ENCODE data around the gene GRIK4. TPM values are rescaled to one million over a fixed set of nuclear protein-coding genes. Genes with fewer than 3 reads are reported as not detected.

Gene GRIK4
- total RNA-seq, 1 experiment from 2014 or later = 3.3 TPM

- ATAC-seq = no peak
- DNase-seq (ENCODE audit: low spot score) = no peak
- H3K36me3 Mint-ChIP-seq = no peaks in the 10 kb centered on the region
- H3K4me3 Mint-ChIP-seq = no peak overlapping the region
- no peaks in the 10 kb centered on the region; the same call in 1 of the 2 replicates for H3K27me3 Mint-ChIP-seq (ENCODE audit: low read depth)
- POLR2A ChIA-PET = no interaction called here
- H3K4me1 Mint-ChIP-seq = peaks cover 12% of the 10 kb centered on the region
- H3K9me3 Mint-ChIP-seq = no peaks in the 10 kb centered on the region
- TF ChIP-seq SMAD4 (CRISPR knock-in tag; IDR thresholded peaks at IDR 0.05) = no peak
- no peak for TF ChIP-seq JUN (CRISPR knock-in tag; IDR thresholded peaks at IDR 0.05)
- TF ChIP-seq ZSCAN18 (CRISPR knock-in tag; IDR thresholded peaks at IDR 0.05) = no peak
- no peak for TF ChIP-seq ZNF423 (CRISPR knock-in tag; IDR thresholded peaks at IDR 0.05)
- no peak for TF ChIP-seq ETV6 (CRISPR knock-in tag; IDR thresholded peaks at IDR 0.05)
- TF ChIP-seq OVOL2 (CRISPR knock-in tag; IDR thresholded peaks at IDR 0.05; ENCODE audit: borderline replicate concordance) = no peak
- TF ChIP-seq ZNF396 (CRISPR knock-in tag; IDR thresholded peaks at IDR 0.05; ENCODE audit: borderline replicate concordance) = no peak
- CTCF ChIA-PET = interaction anchor here (0.8 to 1.6 kb wide), 3 partner anchors 9 to 165 kb away, joined by 3 to 4 read pairs (median 3); partner anchors contain the start of gene GRIK4
- H3K27ac Mint-ChIP-seq = no peak overlapping the region
These were observed 165.4 kb downstream of the GRIK4 start for GRCh38 chr11:120676991-120677390.

DNA sequence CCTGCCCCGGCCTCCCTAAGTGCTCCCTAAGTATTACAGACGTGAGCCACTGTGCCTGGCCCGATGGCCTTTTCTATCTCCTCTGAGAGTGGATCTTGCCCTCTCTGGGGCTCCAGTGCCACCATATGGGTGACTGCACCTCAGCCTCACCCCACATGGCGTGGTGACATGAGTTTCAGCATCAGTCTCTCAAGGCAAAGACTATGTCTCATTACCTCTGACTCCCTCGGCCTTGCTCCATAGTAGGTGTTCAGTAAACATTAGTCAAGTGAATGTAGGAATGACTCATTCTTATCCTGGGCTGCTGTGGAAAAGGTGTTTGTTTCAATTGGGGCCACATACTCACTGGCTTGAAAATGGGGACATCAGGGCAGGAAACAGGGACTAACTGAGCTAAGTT lies 168.8 kb downstream of the GRIK4 start:
- no peaks in the 10 kb centered on the region for H3K36me3 Mint-ChIP-seq
- H3K9me3 Mint-ChIP-seq = peaks cover 4% of the 10 kb centered on the region; the same call in 1 of the 2 replicates
- ChIA-PET POLR2A (no interaction called here), CTCF (interaction anchor here (3.7 kb wide), 1 partner anchor 16 kb away, joined by 32 read pairs; no protein-coding TSS in a partner anchor)
- H3K27me3 Mint-ChIP-seq (ENCODE audit: low read depth) = no peaks in the 10 kb centered on the region
- H3K27ac Mint-ChIP-seq = no peak overlapping the region
- no peak overlapping the region for H3K4me3 Mint-ChIP-seq
- DNase-seq (ENCODE audit: low spot score) (no peak), ATAC-seq (no peak)
- peaks cover 22% of the 10 kb centered on the region for H3K4me1 Mint-ChIP-seq
- TF ChIP-seq JAZF1 (CRISPR knock-in tag; IDR thresholded peaks at IDR 0.05) = no peak

DNA sequence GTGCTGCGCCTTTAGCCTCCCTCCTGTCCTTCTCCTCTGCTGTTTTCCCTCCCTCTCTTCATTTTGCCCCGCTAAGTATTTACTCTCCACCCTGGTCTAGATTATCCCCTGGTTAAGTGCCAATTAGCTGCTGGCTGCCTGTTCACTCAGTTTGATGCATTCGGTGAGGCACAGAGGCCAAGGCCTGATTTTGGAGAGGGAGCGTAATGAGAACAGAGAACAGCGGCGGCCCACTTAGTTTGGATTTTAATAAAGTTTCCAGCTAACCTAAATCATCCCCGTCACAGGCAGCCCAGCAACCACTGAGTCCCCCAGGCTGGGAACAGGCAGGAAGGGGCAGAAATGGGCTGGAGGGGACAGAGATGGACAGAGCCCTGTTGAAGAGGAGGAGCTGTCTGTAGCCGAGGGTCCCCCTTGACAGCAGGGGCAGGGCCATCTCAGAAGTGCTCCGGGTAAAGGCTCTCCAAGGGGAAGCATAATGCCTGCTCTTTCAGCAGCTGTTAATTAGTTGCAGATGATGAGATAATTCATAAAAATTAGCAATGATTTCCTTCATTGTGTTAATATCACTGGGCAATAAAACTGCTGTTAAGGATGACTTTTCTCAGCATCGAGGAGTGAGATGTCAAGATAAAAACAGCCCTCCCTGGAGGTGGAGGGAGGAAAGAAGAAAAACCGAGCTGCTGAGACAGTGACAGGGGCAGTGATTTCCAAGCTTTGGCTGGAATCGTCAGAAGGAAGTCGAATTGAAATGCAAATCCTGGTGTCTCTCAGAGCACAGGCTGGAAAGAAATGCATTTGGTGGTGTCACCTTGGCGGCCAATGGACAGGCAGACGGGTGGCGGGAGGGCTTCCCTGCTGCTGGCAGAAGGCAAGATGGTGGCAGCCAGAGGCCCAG lies 170.1 kb downstream of the GRIK4 start:
- CTCF ChIA-PET = interaction anchor here (0.6 to 3.7 kb wide), 12 partner anchors 15 to 903 kb away, joined by 3 to 32 read pairs (median 4); partner anchors contain the start of gene GRIK4
- POLR2A ChIA-PET = interaction anchor here (0.6 to 1.1 kb wide), 2 partner anchors 20 to 527 kb away, joined by 4 to 5 read pairs; no protein-coding TSS in a partner anchor
- Mint-ChIP-seq H3K27me3 (ENCODE audit: low read depth) (no peaks in the 10 kb centered on the region), H3K36me3 (no peaks in the 10 kb centered on the region), H3K9me3 (peaks cover 4% of the 10 kb centered on the region; the same call in 1 of the 2 replicates), H3K4me1 (peaks cover 22% of the 10 kb centered on the region), H3K4me3 (no peak overlapping the region), H3K27ac (peak overlapping the region; percentile 18; the same call in 1 of the 2 replicates)
- ATAC-seq (peak; percentile 81), DNase-seq (ENCODE audit: low spot score) (peak; percentile 43)
- peak; percentile 46; the same call in 1 of the 2 replicates for TF ChIP-seq SP1 (CRISPR knock-in tag; conservative IDR thresholded peaks at IDR 0.05)
- TF ChIP-seq, protein P1, sequence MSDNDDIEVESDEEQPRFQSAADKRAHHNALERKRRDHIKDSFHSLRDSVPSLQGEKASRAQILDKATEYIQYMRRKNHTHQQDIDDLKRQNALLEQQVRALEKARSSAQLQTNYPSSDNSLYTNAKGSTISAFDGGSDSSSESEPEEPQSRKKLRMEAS (CRISPR knock-in tag; IDR thresholded peaks at IDR 0.05) = peak; percentile 66
- TF ChIP-seq, protein P2, sequence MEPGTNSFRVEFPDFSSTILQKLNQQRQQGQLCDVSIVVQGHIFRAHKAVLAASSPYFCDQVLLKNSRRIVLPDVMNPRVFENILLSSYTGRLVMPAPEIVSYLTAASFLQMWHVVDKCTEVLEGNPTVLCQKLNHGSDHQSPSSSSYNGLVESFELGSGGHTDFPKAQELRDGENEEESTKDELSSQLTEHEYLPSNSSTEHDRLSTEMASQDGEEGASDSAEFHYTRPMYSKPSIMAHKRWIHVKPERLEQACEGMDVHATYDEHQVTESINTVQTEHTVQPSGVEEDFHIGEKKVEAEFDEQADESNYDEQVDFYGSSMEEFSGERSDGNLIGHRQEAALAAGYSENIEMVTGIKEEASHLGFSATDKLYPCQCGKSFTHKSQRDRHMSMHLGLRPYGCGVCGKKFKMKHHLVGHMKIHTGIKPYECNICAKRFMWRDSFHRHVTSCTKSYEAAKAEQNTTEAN (CRISPR knock-in tag; IDR thresholded peaks at IDR 0.05) = 0 out of 2 replicates have a peak, but pooled peaks have one; percentile 54
- TF ChIP-seq, protein P3, sequence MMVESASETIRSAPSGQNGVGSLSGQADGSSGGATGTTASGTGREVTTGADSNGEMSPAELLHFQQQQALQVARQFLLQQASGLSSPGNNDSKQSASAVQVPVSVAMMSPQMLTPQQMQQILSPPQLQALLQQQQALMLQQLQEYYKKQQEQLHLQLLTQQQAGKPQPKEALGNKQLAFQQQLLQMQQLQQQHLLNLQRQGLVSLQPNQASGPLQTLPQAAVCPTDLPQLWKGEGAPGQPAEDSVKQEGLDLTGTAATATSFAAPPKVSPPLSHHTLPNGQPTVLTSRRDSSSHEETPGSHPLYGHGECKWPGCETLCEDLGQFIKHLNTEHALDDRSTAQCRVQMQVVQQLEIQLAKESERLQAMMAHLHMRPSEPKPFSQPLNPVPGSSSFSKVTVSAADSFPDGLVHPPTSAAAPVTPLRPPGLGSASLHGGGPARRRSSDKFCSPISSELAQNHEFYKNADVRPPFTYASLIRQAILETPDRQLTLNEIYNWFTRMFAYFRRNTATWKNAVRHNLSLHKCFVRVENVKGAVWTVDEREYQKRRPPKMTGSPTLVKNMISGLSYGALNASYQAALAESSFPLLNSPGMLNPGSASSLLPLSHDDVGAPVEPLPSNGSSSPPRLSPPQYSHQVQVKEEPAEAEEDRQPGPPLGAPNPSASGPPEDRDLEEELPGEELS (CRISPR knock-in tag; IDR thresholded peaks at IDR 0.05) = no peak
- TF ChIP-seq TCF7 (CRISPR knock-in tag; IDR thresholded peaks at IDR 0.05; ENCODE audit: low read depth) = no peak
- TF ChIP-seq TEAD1 (CRISPR knock-in tag; IDR thresholded peaks at IDR 0.05) = 0 out of 2 replicates have a peak, but pooled peaks have one; percentile 21
- no peak for TF ChIP-seq ZNF671 (CRISPR knock-in tag; IDR thresholded peaks at IDR 0.05)
- TF ChIP-seq HMGA2 (CRISPR knock-in tag; IDR thresholded peaks at IDR 0.05) = no peak
- TF ChIP-seq E2F1 (CRISPR knock-in tag; IDR thresholded peaks at IDR 0.05) = no peak
- 0 out of 2 replicates have a peak, but pooled peaks have one; percentile 16 for TF ChIP-seq NFE2L1 (CRISPR knock-in tag; IDR thresholded peaks at IDR 0.05)
- 0 out of 2 replicates have a peak, but pooled peaks have one; percentile 54 for TF ChIP-seq MYBL2 (CRISPR knock-in tag; IDR thresholded peaks at IDR 0.05)
- TF ChIP-seq CTCF (IDR thresholded peaks at IDR 0.05) = no peak
- TF ChIP-seq ZNF396 (CRISPR knock-in tag; IDR thresholded peaks at IDR 0.05; ENCODE audit: borderline replicate concordance) = no peak
- TF ChIP-seq JAZF1 (CRISPR knock-in tag; IDR thresholded peaks at IDR 0.05) = no peak

Data from WTC11 (cell line).